ENCODE measurements around the gene GIT1. TPM values are rescaled to one million over a fixed set of nuclear protein-coding genes. Genes with fewer than 3 reads are reported as not detected.

The GIT1 gene
- polyA plus RNA-seq, 1 donor: 43.2 TPM

GRCh38 chr17:29617125-29617480, 27.7 kb upstream of the GIT1 start:
- DNase-seq: peak; percentile 72

GRCh38 chr17:29616300-29617048, 27.0 kb upstream of the GIT1 start:
- DNase-seq: no peak

- peak; percentile 84 for DNase-seq
Measured at GRCh38 chr17:29615492-29616299, 26.2 kb upstream of the GIT1 start.

- DNase-seq: no peak
Measured at GRCh38 chr17:29615048-29615385, 25.6 kb upstream of the GIT1 start.

GRCh38 chr17:29614349-29615047, 25.1 kb upstream of the GIT1 start:
- DNase-seq: no peak

GRCh38 chr17:29613856-29614255, 24.4 kb upstream of the GIT1 start:
- no peak for DNase-seq

- DNase-seq: peak; percentile 93
Measured at GRCh38 chr17:29613352-29613837, 23.9 kb upstream of the GIT1 start.

GRCh38 chr17:29612404-29613280, 23.2 kb upstream of the GIT1 start:
- DNase-seq: no peak

- DNase-seq: no peak
Measured at GRCh38 chr17:29612094-29612403, 22.6 kb upstream of the GIT1 start.

GRCh38 chr17:29611351-29612093, 22.1 kb upstream of the GIT1 start:
- no peak for DNase-seq

- no peak for DNase-seq
Measured at GRCh38 chr17:29610395-29610794, 20.9 kb upstream of the GIT1 start.

GRCh38 chr17:29608986-29609385, 19.5 kb upstream of the GIT1 start:
- no peak for DNase-seq

GRCh38 chr17:29607557-29608195, 18.2 kb upstream of the GIT1 start:
- no peak for DNase-seq

- no peak for DNase-seq
Measured at GRCh38 chr17:29603109-29603674, 13.7 kb upstream of the GIT1 start.

GRCh38 chr17:29597361-29598172, 8.1 kb upstream of the GIT1 start:
- no peak for DNase-seq

- no peak for DNase-seq
Measured at GRCh38 chr17:29596811-29597210, 7.4 kb upstream of the GIT1 start.

GRCh38 chr17:29595943-29596774, 6.7 kb upstream of the GIT1 start:
- no peak for DNase-seq

- DNase-seq: no peak
Measured at GRCh38 chr17:29595107-29595942, 5.9 kb upstream of the GIT1 start.
